Transverse colon (tissue), 3 donors: ENCODE data around the gene CARMIL3.
"Not testable (repeated sequence)": the region's sequence is repeated elsewhere in the genome, so short reads cannot be mapped to it uniquely, and the experiment has no call there.

Experiments
- CTCF ChIP-seq, 5 experiments: fragments of 200-600 bp in 3 of 5; fragments of 450-650 bp in 2 of 5; sonication (generic) in 3 of 5; IDR thresholded peaks; 1 replicate in 2 of 5; 2 replicates in 3 of 5; pipeline ENCODE4 v1.5.1; 2016 to 2017; ENCODE audit warnings: antibody characterized with exemption in 5 of 5, inconsistent platforms in 3 of 5, mild to moderate bottlenecking in 2 of 5, moderate library complexity in 1 of 5
- EP300 ChIP-seq: sonication (generic); formaldehyde crosslinking; IDR thresholded peaks from one replicate; pipeline ENCODE4 v1.6.1; 2017; ENCODE audit warnings: antibody characterized with exemption, low read depth

GRCh38 chr14:24020520-24020919 lies 31.3 kb upstream of the CARMIL3 start:
- TF ChIP-seq EP300; CTCF (IDR thresholded peaks at IDR 0.05): not testable (repeated sequence)
